Measurements from ENCODE around the gene EFNA1. TPM values are rescaled to one million over a fixed set of nuclear protein-coding genes. Genes with fewer than 3 reads are reported as not detected.

Gene EFNA1
- polyA plus RNA-seq, 1 of the 3 experiments (the other 2 are of a cell fraction) = 14.4 TPM

DNA sequence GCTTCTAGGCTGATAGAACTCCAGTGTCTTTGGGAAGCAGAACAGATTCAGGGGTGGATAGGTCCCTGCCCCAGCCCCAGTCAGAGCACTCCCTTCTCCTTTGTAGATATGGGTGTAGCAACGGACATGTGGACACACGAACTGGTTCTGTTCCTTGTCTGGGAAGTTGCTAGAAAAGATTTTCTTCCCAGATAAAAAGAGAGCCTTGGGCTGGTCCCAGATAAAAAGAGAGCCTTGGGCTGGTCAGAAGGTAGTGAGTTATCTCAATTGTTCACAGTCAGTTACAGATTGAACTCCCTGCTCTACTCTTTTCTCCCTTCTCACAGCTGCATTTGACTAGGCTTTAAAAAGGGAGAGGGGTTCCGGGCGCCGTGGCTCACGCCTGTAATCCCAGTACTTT lies 7.4 kb upstream of the EFNA1 start:
- WGBS (ENCODE audit: low lambda C conversion rate) = 47% methylated on average over 6 of the region's 6 CpGs
- H3K36me3 ChIP-seq (replicated peaks in 1 of 2; ENCODE audit: control insufficient read depth in 1 of 2, insufficient read depth in 2 of 2, low read length in 1 of 2) = no peaks in the 10 kb centered on the region
- no peaks in the 10 kb centered on the region for H3K9me2 ChIP-seq
- no peaks in the 10 kb centered on the region for H3F3A ChIP-seq (replicated peaks; ENCODE audit: insufficient read depth)
- H3K4me1 ChIP-seq (ENCODE audit: control insufficient read depth in 1 of 2, insufficient read depth in 2 of 2, low read depth in 1 of 2, low read length in 1 of 2) = peaks cover 0 to 9% of the 10 kb centered on the region in 2 experiments; a peak in 1 of 4 replicates
- H3K4me2 ChIP-seq = no peak overlapping the region
- H3K4me3 ChIP-seq (ENCODE audit: low read depth in 2 of 2, low read length in 1 of 2) = no peak overlapping the region
- H2AFZ ChIP-seq (ENCODE audit: low read depth) = no peak overlapping the region
- H3K9me3 ChIP-seq = no peaks in the 10 kb centered on the region
- no peak for TF ChIP-seq GATA2 (CRISPR knock-in tag; IDR thresholded peaks at IDR 0.05)
- no peak for TF ChIP-seq MEF2A (IDR thresholded peaks at IDR 0.05; ENCODE audit: borderline replicate concordance, low read depth)
- TF ChIP-seq CTCF (IDR thresholded peaks at IDR 0.05) = no peak
- no peak for TF ChIP-seq MXI1 (IDR thresholded peaks at IDR 0.05; ENCODE audit: low read depth, low read length)
- no peak for TF ChIP-seq EZH2phosphoT487 (IDR thresholded peaks at IDR 0.05; ENCODE audit: borderline replicate concordance, low read depth)
- no peak for TF ChIP-seq IRF3 (IDR thresholded peaks at IDR 0.05; ENCODE audit: low read depth, low read length)
- no peak for TF ChIP-seq EP300 (IDR thresholded peaks at IDR 0.05; ENCODE audit: borderline replicate concordance in 1 of 2, low read depth in 1 of 2, low read length in 1 of 2)
- no peak for TF ChIP-seq RAD21 (IDR thresholded peaks at IDR 0.05; ENCODE audit: low read length)
- TF ChIP-seq RXRA (IDR thresholded peaks at IDR 0.05; ENCODE audit: borderline replicate concordance, low read depth) = no peak
- no peak for TF ChIP-seq RFX5 (IDR thresholded peaks at IDR 0.05; ENCODE audit: low read length)
- TF ChIP-seq SMC3 (IDR thresholded peaks at IDR 0.05; ENCODE audit: low read depth, low read length) = no peak
- TF ChIP-seq USF1 (IDR thresholded peaks at IDR 0.05; ENCODE audit: borderline replicate concordance, low read depth) = no peak
- no peak for TF ChIP-seq YY1 (IDR thresholded peaks at IDR 0.05; ENCODE audit: low read depth)
- TF ChIP-seq, protein P1, sequence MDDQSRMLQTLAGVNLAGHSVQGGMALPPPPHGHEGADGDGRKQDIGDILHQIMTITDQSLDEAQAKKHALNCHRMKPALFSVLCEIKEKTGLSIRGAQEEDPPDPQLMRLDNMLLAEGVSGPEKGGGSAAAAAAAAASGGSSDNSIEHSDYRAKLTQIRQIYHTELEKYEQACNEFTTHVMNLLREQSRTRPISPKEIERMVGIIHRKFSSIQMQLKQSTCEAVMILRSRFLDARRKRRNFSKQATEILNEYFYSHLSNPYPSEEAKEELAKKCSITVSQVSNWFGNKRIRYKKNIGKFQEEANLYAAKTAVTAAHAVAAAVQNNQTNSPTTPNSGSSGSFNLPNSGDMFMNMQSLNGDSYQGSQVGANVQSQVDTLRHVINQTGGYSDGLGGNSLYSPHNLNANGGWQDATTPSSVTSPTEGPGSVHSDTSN (IDR thresholded peaks at IDR 0.05) = no peak
- DNase-seq = no peak
- no peaks in the 10 kb centered on the region for H4K20me1 ChIP-seq (ENCODE audit: insufficient read depth)
- H3K27ac ChIP-seq (ENCODE audit: low read depth in 2 of 2, low read length in 1 of 2) = no peak overlapping the region
- H3K79me2 ChIP-seq (ENCODE audit: insufficient read depth) = no peaks in the 10 kb centered on the region
- H3K27me3 ChIP-seq (ENCODE audit: insufficient read depth) = no peaks in the 10 kb centered on the region; the same call in 1 of the 2 replicates
- ChIA-PET POLR2A (no interaction called here), CTCF (interaction anchor here (0.8 to 4.5 kb wide), 6 partner anchors 27 to 73 kb away, joined by 3 to 21 read pairs (median 4); partner anchors contain the start of gene KRTCAP2)
- no peak overlapping the region for H3K9ac ChIP-seq

All from SK-N-SH (cell line).